A549 (cell line): ENCODE measurements around the gene RXFP3. TPM values are rescaled to one million over a fixed set of nuclear protein-coding genes. Genes with fewer than 3 reads are reported as not detected.

Experiments used
- ATAC-seq, 2 experiments: fragments of 200-7000 bp in 1 of 2; fragments of >200 bp in 1 of 2; cut with Nextera tagmentation in 1 of 2; cut with Tn5 transposase in 1 of 2; 3 replicates each; pipeline versions ENCODE4 v1.8.0 to v1.9.1; 2018 to 2020; ENCODE audit warnings: mild to moderate bottlenecking in 1 of 2, moderate library complexity in 1 of 2
- CTCF ChIA-PET: fragments of 300-600 bp; sonication (Branson Sonifier 250); formaldehyde crosslinking; extraction: SDS; loops from one replicate; lab custom pipeline; 2021; ENCODE audit warnings: antibody characterized with exemption, inconsistent platforms; lab: Yijun Ruan, JAX
- POLR2A ChIA-PET: fragments of 350-600 bp; formaldehyde crosslinking; extraction: SDS; loops from one replicate; lab custom pipeline; 2021; ENCODE audit warnings: antibody characterized with exemption, inconsistent platforms; lab: Yijun Ruan, JAX
- DNase-seq, 2 experiments: peaks; one replicate each; pipeline versions ENCODE4 v3.0.0 to v3.0.0-alpha.2; 2011 to 2016; ENCODE audit warnings: low read depth in 1 of 2, low spot score in 1 of 2
- FAIRE-seq: peaks from 2 replicates; lab custom pipeline; 2011; peaks lifted over from hg19 to GRCh38; lab: Jason Lieb, UNC
- H3K27ac ChIP-seq, 2 experiments: fragments of >200 bp; sonication (Bioruptor Twin); formaldehyde crosslinking; 3 replicates each; pipeline ENCODE4 v1.5.1; 2016 to 2017
- H3K4me1 ChIP-seq: fragments of >200 bp; sonication (Bioruptor Twin); formaldehyde crosslinking; 3 replicates; pipeline ENCODE4 v1.6.1; 2016
- H3K4me2 ChIP-seq: fragments of >200 bp; sonication (Bioruptor Twin); formaldehyde crosslinking; 3 replicates; pipeline ENCODE4 v1.6.1; 2016
- H3K4me3 ChIP-seq: fragments of >200 bp; sonication (Bioruptor Twin); formaldehyde crosslinking; 3 replicates; pipeline ENCODE4 v1.5.1; 2016
- H3K9me3 ChIP-seq: fragments of >200 bp; sonication (Bioruptor Twin); formaldehyde crosslinking; 3 replicates; pipeline ENCODE4 v1.6.1; 2016
- CHD2 ChIP-seq: fragments of 150-350 bp; IDR thresholded peaks from 2 replicates; pipeline ENCODE4 v1.6.1; 2014; ENCODE audit warnings: low read length; ENCODE audit not compliant: partially characterized antibody
- ESRRA ChIP-seq: fragments of 150-350 bp; IDR thresholded peaks from 2 replicates; pipeline ENCODE4 v1.6.1; 2014; ENCODE audit warnings: mild to moderate bottlenecking, low read length, borderline replicate concordance
- FOSL2 ChIP-seq, 2 experiments: fragments of 450-650 bp in 1 of 2; fragments of >200 bp in 1 of 2; sonication (Bioruptor Twin) in 1 of 2; formaldehyde crosslinking; IDR thresholded peaks; 2 replicates each; pipeline versions ENCODE4 v1.5.0 to v1.6.1; 2016 to 2020; ENCODE audit warnings: mild to moderate bottlenecking in 1 of 2, moderate library complexity in 1 of 2
- GATA3 ChIP-seq: IDR thresholded peaks from 2 replicates; pipeline ENCODE4 v1.6.1; 2012; ENCODE audit warnings: borderline replicate concordance
- HDAC2 ChIP-seq: fragments of 200-600 bp; sonication (generic); IDR thresholded peaks from 2 replicates; pipeline ENCODE4 v1.6.1; 2016
- HEYL ChIP-seq: fragments of 250-450 bp; sonication (Bioruptor Pico); IDR thresholded peaks from 2 replicates; pipeline ENCODE4 v1.8.0; 2021; ENCODE audit warnings: mild to moderate bottlenecking, moderate library complexity
- HOXA7 ChIP-seq: fragments of 250-450 bp; sonication (Bioruptor Pico); IDR thresholded peaks from 2 replicates; pipeline ENCODE4 v1.5.0; 2020; ENCODE audit warnings: mild to moderate bottlenecking, moderate library complexity
- HOXB5 ChIP-seq: fragments of 250-450 bp; sonication (Bioruptor Pico); IDR thresholded peaks from 2 replicates; pipeline ENCODE4 v1.5.0; 2020; ENCODE audit warnings: mild to moderate bottlenecking, moderate library complexity
- KDM1A ChIP-seq: fragments of 200-600 bp; sonication (generic); IDR thresholded peaks from 2 replicates; pipeline ENCODE4 v1.6.1; 2016; ENCODE audit warnings: low read depth, mild to moderate bottlenecking
- NFE2L2 ChIP-seq: fragments of 150-350 bp; conservative IDR thresholded peaks from 2 replicates; pipeline ENCODE4 v1.6.1; 2014; ENCODE audit warnings: low read length
- NR3C1 ChIP-seq: fragments of >200 bp; sonication (Bioruptor Twin); formaldehyde crosslinking; IDR thresholded peaks from 3 replicates; pipeline ENCODE4 v1.6.1; 2017
- PHF8 ChIP-seq: fragments of 200-600 bp; sonication (generic); IDR thresholded peaks from 2 replicates; pipeline ENCODE4 v1.6.1; 2016; ENCODE audit warnings: low read depth, mild to moderate bottlenecking, antibody characterized with exemption, moderate library complexity, borderline replicate concordance
- POLR2A ChIP-seq: IDR thresholded peaks from 2 replicates; pipeline ENCODE4 v1.6.1; 2012; ENCODE audit warnings: mild to moderate bottlenecking, low read length
- POLR2AphosphoS2 ChIP-seq: conservative IDR thresholded peaks from 2 replicates; pipeline ENCODE4 v1.6.1; 2012; ENCODE audit warnings: low read length, improper control_type of control experiment, inconsistent platforms
- RAD21 ChIP-seq, 2 experiments: fragments of >200 bp in 1 of 2; sonication (Bioruptor Twin) in 1 of 2; formaldehyde crosslinking in 1 of 2; IDR thresholded peaks in 1 of 2; conservative IDR thresholded peaks in 1 of 2; 2 replicates in 1 of 2; 3 replicates in 1 of 2; pipeline ENCODE4 v1.6.1; 2012 to 2018; ENCODE audit warnings: inconsistent platforms in 1 of 2
- RARB ChIP-seq: fragments of 250-450 bp; sonication (Bioruptor Pico); IDR thresholded peaks from 2 replicates; pipeline ENCODE4 v1.8.0; 2021; ENCODE audit warnings: mild to moderate bottlenecking, moderate library complexity
- RFX5 ChIP-seq: fragments of 450-650 bp; IDR thresholded peaks from 2 replicates; pipeline ENCODE4 v1.7.1; 2014; ENCODE audit warnings: antibody characterized with exemption, mild to moderate bottlenecking, moderate library complexity
- RNF2 ChIP-seq: fragments of 200-600 bp; sonication (generic); IDR thresholded peaks from 2 replicates; pipeline ENCODE4 v1.6.1; 2016; ENCODE audit warnings: low read depth, mild to moderate bottlenecking, antibody characterized with exemption, moderate library complexity, borderline replicate concordance
- SREBF2 ChIP-seq: fragments of 450-650 bp; IDR thresholded peaks from 2 replicates; pipeline ENCODE4 v1.6.1; 2014; ENCODE audit warnings: mild to moderate bottlenecking, moderate library complexity
- TFCP2L1 ChIP-seq: fragments of 250-450 bp; sonication (Bioruptor Pico); IDR thresholded peaks from 2 replicates; pipeline ENCODE4 v1.5.0; 2021; ENCODE audit warnings: mild to moderate bottlenecking
- TP53 ChIP-seq: fragments of 250-450 bp; sonication (Bioruptor Pico); IDR thresholded peaks from 2 replicates; pipeline ENCODE4 v1.5.0; 2021; ENCODE audit warnings: mild to moderate bottlenecking, moderate library complexity
- ZFP36 ChIP-seq: fragments of 450-650 bp; IDR thresholded peaks from 2 replicates; pipeline ENCODE4 v1.6.1; 2014; ENCODE audit warnings: borderline replicate concordance; ENCODE audit not compliant: partially characterized antibody
- WGBS: methylation state at CpG from one replicate; pipeline ENCODE4 v1.1.6; 2017; ENCODE audit errors: missing lambda C conversion rate; 5-methylcytosine and 5-hydroxymethylcytosine counted together
- polyA plus RNA-seq, 4 experiments: library from polyadenylated mRNA; depleted of rRNA in 3 of 4; stranded (reverse); fragments of >200 nt; fragmentation: RNase III in 1 of 4; extraction: RNeasy Plus Mini Kit Qiagen cat#74134 plus additional on column Dnase treatment in 1 of 4; gene quantifications; 2 replicates in 3 of 4; 3 replicates in 1 of 4; pipeline ENCODE4 v1.2.3, GENCODE V29; 2011 to 2017
- TF ChIP-seq, protein P1 (sequence below): fragments of 450-650 bp; IDR thresholded peaks from 2 replicates; pipeline ENCODE4 v1.6.1; 2014; ENCODE audit warnings: antibody characterized with exemption
- TF ChIP-seq, protein P2 (sequence below): fragments of >200 bp; sonication (Bioruptor Twin); formaldehyde crosslinking; IDR thresholded peaks from 2 replicates; pipeline ENCODE4 v1.6.1; 2016
- TF ChIP-seq, protein P3 (sequence below): fragments of 150-350 bp; IDR thresholded peaks from 2 replicates; pipeline ENCODE4 v1.6.1; 2014; ENCODE audit warnings: low read depth, mild to moderate bottlenecking, low read length

RXFP3 gene
- polyA plus RNA-seq, 2 of the 4 experiments (the other 2 are of a cell fraction) = not detected

DNA sequence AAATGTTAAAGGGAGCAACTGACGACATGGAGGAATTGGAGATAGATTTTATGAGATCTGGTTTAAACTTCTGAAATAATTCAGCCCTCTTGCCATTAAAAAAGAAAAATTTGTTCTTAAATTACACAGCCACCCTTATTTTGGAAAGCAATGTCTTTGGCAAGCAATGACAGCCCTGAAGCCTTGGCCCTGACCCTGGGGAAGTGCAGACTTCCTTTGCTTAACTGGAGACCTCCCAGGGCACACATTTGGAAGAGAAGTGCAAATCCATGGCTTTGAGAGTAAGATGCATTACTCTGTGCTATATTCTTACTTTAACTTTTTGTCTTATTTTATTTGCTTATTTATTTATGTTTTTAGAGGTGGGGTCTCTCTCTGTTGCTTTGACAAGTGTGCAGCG lies 22.0 kb downstream of the RXFP3 start:
- TF ChIP-seq HOXA7 (CRISPR knock-in tag) (no peak), HOXB5 (CRISPR knock-in tag) (no peak), TP53 (CRISPR knock-in tag) (no peak), ESRRA (no peak), POLR2AphosphoS2 (no peak), ZFP36 (no peak), RFX5 (no peak), POLR2A (no peak), RARB (no peak), CHD2 (no peak), KDM1A (no peak), HEYL (CRISPR knock-in tag) (no peak), TFCP2L1 (CRISPR knock-in tag) (no peak), NR3C1 (no peak), GATA3 (no peak), RNF2 (no peak), FOSL2 (IDR thresholded peaks at IDR 0.05) (no peak), FOSL2 (CRISPR knock-in tag; IDR thresholded peaks at IDR 0.05) (no peak), PHF8 (no peak)
- TF ChIP-seq, protein P1, sequence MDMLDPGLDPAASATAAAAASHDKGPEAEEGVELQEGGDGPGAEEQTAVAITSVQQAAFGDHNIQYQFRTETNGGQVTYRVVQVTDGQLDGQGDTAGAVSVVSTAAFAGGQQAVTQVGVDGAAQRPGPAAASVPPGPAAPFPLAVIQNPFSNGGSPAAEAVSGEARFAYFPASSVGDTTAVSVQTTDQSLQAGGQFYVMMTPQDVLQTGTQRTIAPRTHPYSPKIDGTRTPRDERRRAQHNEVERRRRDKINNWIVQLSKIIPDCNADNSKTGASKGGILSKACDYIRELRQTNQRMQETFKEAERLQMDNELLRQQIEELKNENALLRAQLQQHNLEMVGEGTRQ = no peak
- TF ChIP-seq, protein P2, sequence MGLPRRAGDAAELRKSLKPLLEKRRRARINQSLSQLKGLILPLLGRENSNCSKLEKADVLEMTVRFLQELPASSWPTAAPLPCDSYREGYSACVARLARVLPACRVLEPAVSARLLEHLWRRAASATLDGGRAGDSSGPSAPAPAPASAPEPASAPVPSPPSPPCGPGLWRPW = no peak
- TF ChIP-seq, all 56 proteins: peak for 0
- ChIA-PET POLR2A (no interaction called here), CTCF (interaction anchor here (6.8 kb wide), 1 partner anchor 12 kb away, joined by 37 read pairs; no protein-coding TSS in a partner anchor)
- WGBS = 33% methylated on average over 2 of the region's 2 CpGs
- no peaks in the 10 kb centered on the region for H3K4me1 ChIP-seq
- DNase-seq (no peak), ATAC-seq (no peak), FAIRE-seq (no peak)
- H3K9me3 ChIP-seq = peaks cover 8% of the 10 kb centered on the region; the same call in 1 of the 3 replicates
- H3K27ac ChIP-seq = no peak overlapping the region
- no peak overlapping the region for H3K4me2 ChIP-seq
- no peak overlapping the region for H3K4me3 ChIP-seq

DNA sequence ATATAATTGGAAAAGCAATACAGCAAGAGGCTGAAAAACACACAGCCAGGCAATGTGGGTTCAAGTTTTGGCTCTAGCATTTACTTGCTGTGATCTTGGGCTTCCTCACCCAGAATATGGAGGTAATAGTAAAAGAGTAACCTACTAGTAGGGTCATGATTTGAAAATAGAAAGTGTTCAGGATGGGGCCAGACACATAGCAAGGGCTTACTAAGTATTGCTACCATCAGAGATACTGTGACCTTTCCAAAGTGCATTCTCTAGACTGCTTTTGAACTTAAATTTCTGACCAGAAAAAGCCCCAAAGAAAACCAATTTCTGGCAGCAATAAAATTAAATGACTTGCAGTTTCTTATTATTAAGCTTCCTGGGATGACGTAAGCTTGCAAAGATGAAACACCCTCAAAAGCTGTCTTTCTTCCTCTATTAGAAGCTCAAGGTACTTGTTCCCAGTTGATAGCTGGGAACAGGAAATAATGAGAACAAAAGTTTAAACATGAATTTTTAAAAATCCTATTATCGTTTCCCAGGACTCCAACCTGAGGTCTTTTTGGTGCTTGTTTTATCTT lies 28.0 kb downstream of the RXFP3 start:
- CTCF ChIA-PET = interaction anchor here (1.7 kb wide), 1 partner anchor 528 kb away, joined by 5 read pairs; no protein-coding TSS in a partner anchor
- no peaks in the 10 kb centered on the region for H3K4me1 ChIP-seq
- WGBS = 71% methylated on average over 2 of the region's 2 CpGs

More for the DNA sequence above, 28.0 kb downstream of the RXFP3 start:
- H3K4me3 ChIP-seq = no peak overlapping the region
- DNase-seq = no peak
- H3K9me3 ChIP-seq = no peaks in the 10 kb centered on the region
- no peak for ATAC-seq
- FAIRE-seq = no peak
- POLR2A ChIA-PET = no interaction called here
- TF ChIP-seq SREBF2 (no peak), NFE2L2 (0 out of 2 replicates have a peak, but pooled peaks have one; percentile 31), RAD21 (conservative IDR thresholded peaks at IDR 0.05 in 1 of 2, IDR thresholded peaks at IDR 0.05 in 1 of 2) (no peak), HDAC2 (no peak)
- TF ChIP-seq, protein P3, sequence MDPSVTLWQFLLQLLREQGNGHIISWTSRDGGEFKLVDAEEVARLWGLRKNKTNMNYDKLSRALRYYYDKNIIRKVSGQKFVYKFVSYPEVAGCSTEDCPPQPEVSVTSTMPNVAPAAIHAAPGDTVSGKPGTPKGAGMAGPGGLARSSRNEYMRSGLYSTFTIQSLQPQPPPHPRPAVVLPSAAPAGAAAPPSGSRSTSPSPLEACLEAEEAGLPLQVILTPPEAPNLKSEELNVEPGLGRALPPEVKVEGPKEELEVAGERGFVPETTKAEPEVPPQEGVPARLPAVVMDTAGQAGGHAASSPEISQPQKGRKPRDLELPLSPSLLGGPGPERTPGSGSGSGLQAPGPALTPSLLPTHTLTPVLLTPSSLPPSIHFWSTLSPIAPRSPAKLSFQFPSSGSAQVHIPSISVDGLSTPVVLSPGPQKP = no peak
- TF ChIP-seq, protein P1 = no peak
- H3K27ac ChIP-seq = no peak overlapping the region
- H3K4me2 ChIP-seq = no peak overlapping the region
